Fibroblast of lung (primary cell): ENCODE results near the gene UGT1A3. TPM values are rescaled to one million over a fixed set of nuclear protein-coding genes. Genes with fewer than 3 reads are reported as not detected.

Source experiments
- DNase-seq, 2 donors: peaks; one replicate each; pipeline versions ENCODE4 v3.0.0 to v3.0.0-alpha.2; 2010; ENCODE audit warnings: low read depth in 2 of 2
- H2AFZ ChIP-seq: 2 replicates; pipeline ENCODE4 v1.5.1; 2012; ENCODE audit warnings: low read length, control low read depth, inconsistent platforms
- H3K27ac ChIP-seq: 2 replicates; pipeline ENCODE4 v1.5.1; 2011; ENCODE audit warnings: low read length, control low read depth; ENCODE audit not compliant: insufficient read depth
- H3K27me3 ChIP-seq: 2 replicates; pipeline ENCODE4 v1.5.1; 2011; ENCODE audit warnings: mild to moderate bottlenecking, low read length; ENCODE audit not compliant: control insufficient read depth, insufficient read depth
- H3K36me3 ChIP-seq: 2 replicates; pipeline ENCODE4 v1.5.1; 2011; ENCODE audit warnings: low read length; ENCODE audit not compliant: control insufficient read depth, insufficient read depth
- H3K4me1 ChIP-seq: 2 replicates; pipeline ENCODE4 v1.5.1; 2011; ENCODE audit warnings: low read length; ENCODE audit not compliant: control insufficient read depth, insufficient read depth; ENCODE audit errors: extremely low read depth
- H3K4me2 ChIP-seq: 2 replicates; pipeline ENCODE4 v1.5.1; 2011; ENCODE audit warnings: low read length, control low read depth; ENCODE audit not compliant: insufficient read depth; ENCODE audit errors: extremely low read depth
- H3K4me3 ChIP-seq, 4 experiments: fragments of 200-600 bp in 1 of 4; sonication (generic) in 1 of 4; replicated peaks in 1 of 4; 2 replicates each; pipeline ENCODE4 v1.5.1; 2011 to 2016; ENCODE audit warnings: low read length in 4 of 4, low read depth in 3 of 4, mild to moderate bottlenecking in 3 of 4, control low read depth in 2 of 4, inconsistent platforms in 1 of 4, mixed read lengths in 1 of 4; ENCODE audit not compliant: insufficient read depth in 1 of 4; ENCODE audit errors: control extremely low read depth in 1 of 4
- H3K79me2 ChIP-seq: 2 replicates; pipeline ENCODE4 v1.5.1; 2012; ENCODE audit warnings: mild to moderate bottlenecking, low read length, inconsistent platforms; ENCODE audit not compliant: control insufficient read depth, insufficient read depth
- H3K9ac ChIP-seq: 2 replicates; pipeline ENCODE4 v1.5.1; 2011; ENCODE audit warnings: mild to moderate bottlenecking, low read length, control low read depth; ENCODE audit not compliant: insufficient read depth
- H3K9me3 ChIP-seq: 2 replicates; pipeline ENCODE4 v1.5.1; 2012; ENCODE audit warnings: low read depth, low read length; ENCODE audit not compliant: control insufficient read depth, insufficient read depth
- H4K20me1 ChIP-seq: 2 replicates; pipeline ENCODE4 v1.5.1; 2011; ENCODE audit warnings: low read length; ENCODE audit not compliant: control insufficient read depth, insufficient read depth; ENCODE audit errors: extremely low read depth
- EZH2 ChIP-seq: IDR thresholded peaks from 2 replicates; pipeline ENCODE4 v1.5.1; 2012; ENCODE audit warnings: low read length, control low read depth, mild to moderate bottlenecking; ENCODE audit errors: missing control alignments
- polyA plus RNA-seq, 2 donors: library from polyadenylated mRNA; depleted of rRNA in 1 of 2; stranded (reverse) in 1 of 2; unstranded in 1 of 2; fragments of >200 nt; gene quantifications; 2 replicates each; pipeline ENCODE4 v1.2.1, GENCODE V29; 2011 to 2012; ENCODE audit warnings: missing spikeins in 1 of 2
- total RNA-seq: library from RNA; depleted of rRNA; stranded (reverse); fragments of >200 nt; gene quantifications from 2 replicates; pipeline ENCODE4 v1.2.1, GENCODE V29; 2014
- TF ChIP-seq, protein P1 (sequence below), 2 donors: IDR thresholded peaks in 1 of 2; conservative IDR thresholded peaks in 1 of 2; 1 replicate in 1 of 2; 2 replicates in 1 of 2; pipeline ENCODE4 v1.5.1; 2011 to 2012; ENCODE audit warnings: low read length in 2 of 2, control low read depth in 1 of 2, inconsistent platforms in 1 of 2, low read depth in 1 of 2, mild to moderate bottlenecking in 1 of 2

UGT1A3 gene
- total and polyA plus RNA-seq, 2 donors (not counting 1 experiment from before 2014, with no cell fraction given), result not detected

DNA sequence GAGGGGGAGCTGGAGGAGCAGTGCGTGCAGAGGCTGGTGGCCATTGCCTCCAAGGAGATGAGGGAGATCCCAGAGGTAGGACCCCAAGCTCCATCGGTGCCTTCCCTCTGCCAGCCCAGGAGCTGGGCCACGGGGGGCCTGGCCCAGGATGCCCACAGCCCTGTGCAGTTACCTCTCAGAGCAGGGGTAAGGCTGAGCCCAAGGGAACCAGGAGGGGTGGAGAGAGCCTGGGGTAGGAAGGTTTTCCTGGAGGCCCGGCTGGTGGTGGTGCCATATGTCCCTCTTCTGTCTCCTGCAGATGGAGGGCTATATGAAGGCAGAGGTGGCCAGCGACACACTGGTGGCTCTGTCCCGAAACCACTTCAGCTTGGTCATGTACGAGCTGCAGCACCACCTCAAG is 60.7 kb downstream of the UGT1A3 start:
- Histone ChIP-seq H3K9ac (no peak overlapping the region), H3K27me3 (no peaks in the 10 kb centered on the region), H3K4me3 (no peak overlapping the region), H3K9me3 (no peaks in the 10 kb centered on the region), H3K4me1 (no peaks in the 10 kb centered on the region), H3K79me2 (no peaks in the 10 kb centered on the region), H3K4me2 (no peak overlapping the region), H4K20me1 (no peaks in the 10 kb centered on the region), H3K36me3 (no peaks in the 10 kb centered on the region), H3K27ac (no peak overlapping the region), H2AFZ (no peak overlapping the region)
- no peak for DNase-seq
- no peak for TF ChIP-seq EZH2
- TF ChIP-seq, protein P1, sequence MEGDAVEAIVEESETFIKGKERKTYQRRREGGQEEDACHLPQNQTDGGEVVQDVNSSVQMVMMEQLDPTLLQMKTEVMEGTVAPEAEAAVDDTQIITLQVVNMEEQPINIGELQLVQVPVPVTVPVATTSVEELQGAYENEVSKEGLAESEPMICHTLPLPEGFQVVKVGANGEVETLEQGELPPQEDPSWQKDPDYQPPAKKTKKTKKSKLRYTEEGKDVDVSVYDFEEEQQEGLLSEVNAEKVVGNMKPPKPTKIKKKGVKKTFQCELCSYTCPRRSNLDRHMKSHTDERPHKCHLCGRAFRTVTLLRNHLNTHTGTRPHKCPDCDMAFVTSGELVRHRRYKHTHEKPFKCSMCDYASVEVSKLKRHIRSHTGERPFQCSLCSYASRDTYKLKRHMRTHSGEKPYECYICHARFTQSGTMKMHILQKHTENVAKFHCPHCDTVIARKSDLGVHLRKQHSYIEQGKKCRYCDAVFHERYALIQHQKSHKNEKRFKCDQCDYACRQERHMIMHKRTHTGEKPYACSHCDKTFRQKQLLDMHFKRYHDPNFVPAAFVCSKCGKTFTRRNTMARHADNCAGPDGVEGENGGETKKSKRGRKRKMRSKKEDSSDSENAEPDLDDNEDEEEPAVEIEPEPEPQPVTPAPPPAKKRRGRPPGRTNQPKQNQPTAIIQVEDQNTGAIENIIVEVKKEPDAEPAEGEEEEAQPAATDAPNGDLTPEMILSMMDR (conservative IDR thresholded peaks at IDR 0.05 in 1 of 2, IDR thresholded peaks at IDR 0.05 in 1 of 2; ENCODE audit: low read depth in 1 of 2, low read length in 2 of 2), result no peak

DNA sequence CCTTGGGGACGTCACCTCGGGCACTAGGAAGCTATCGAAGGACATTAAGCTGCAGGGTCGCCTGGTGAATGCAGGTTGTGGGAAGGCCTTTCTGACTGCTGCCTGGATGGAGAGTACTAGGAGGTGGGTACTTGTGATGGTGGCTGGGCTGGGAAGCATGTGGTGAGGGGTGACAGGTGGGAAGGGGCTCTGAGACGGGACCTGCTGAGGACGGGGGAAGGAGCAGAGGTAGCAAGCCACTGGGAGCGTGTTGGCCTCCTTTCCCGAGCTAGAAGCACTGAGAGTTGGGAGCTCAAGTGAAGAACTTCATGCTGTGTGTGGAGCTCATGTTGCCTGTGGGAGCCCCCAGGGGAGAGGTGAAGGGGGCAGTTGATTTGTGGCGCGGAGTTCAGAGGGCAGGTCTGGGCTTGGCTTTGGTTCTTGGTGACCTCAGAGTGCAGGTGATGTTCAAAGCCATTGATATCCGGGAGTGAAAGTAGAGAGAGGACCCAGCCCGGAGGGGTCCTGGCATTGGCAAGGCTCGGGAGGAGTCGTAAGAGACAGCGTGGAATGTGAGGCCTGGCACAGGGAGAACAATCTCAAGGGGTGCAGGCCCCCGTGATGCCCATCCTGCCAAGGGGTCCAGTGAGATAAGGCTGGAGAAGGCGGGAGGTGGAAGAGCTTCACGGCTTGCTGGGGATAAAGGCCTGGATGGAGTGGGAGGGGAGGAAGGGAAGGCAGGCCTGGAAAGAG is 62.5 kb downstream of the UGT1A3 start:
- Histone ChIP-seq H3K9me3 (no peaks in the 10 kb centered on the region), H3K4me2 (no peak overlapping the region), H3K79me2 (no peaks in the 10 kb centered on the region), H4K20me1 (no peaks in the 10 kb centered on the region), H3K36me3 (no peaks in the 10 kb centered on the region), H3K27ac (no peak overlapping the region), H3K4me3 (no peak overlapping the region), H3K9ac (no peak overlapping the region), H3K4me1 (no peaks in the 10 kb centered on the region), H3K27me3 (no peaks in the 10 kb centered on the region), H2AFZ (no peak overlapping the region)
- TF ChIP-seq, protein P1 (conservative IDR thresholded peaks at IDR 0.05 in 1 of 2, IDR thresholded peaks at IDR 0.05 in 1 of 2; ENCODE audit: low read depth in 1 of 2, low read length in 2 of 2), result no peak
- TF ChIP-seq EZH2, result no peak
- no peak for DNase-seq

DNA sequence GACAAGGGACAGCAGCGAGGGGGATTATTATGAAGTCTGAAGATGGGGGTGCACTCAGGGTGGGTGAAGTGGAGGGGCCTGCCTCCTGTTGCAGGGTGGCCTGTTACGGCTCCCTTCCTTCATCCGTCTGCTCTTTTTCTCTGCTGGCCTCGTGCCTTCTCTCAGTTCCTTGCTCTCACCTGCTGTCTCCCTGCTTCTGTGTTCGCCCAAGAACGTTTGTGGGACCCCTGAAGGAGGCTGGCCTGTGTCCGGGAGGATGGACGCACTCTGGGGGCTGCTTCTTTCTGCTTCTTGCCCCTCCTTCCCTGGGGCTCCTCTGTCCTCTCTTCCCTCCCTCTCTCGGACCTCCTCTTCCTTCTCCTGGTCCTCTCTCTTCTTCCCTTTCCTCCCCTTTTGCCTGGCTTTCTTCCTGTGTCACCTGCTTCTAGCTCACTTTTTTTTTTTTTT is 63.1 kb downstream of the UGT1A3 start:
- no peak for DNase-seq
- H3K9ac ChIP-seq, result no peak overlapping the region

More for the DNA sequence above, 63.1 kb downstream of the UGT1A3 start:
- Histone ChIP-seq H3K4me1 (no peaks in the 10 kb centered on the region), H2AFZ (no peak overlapping the region), H3K27ac (no peak overlapping the region), H3K4me3 (no peak overlapping the region), H3K79me2 (no peaks in the 10 kb centered on the region), H3K4me2 (no peak overlapping the region), H4K20me1 (no peaks in the 10 kb centered on the region), H3K36me3 (no peaks in the 10 kb centered on the region), H3K9me3 (no peaks in the 10 kb centered on the region), H3K27me3 (no peaks in the 10 kb centered on the region)
- no peak for TF ChIP-seq EZH2
- TF ChIP-seq, protein P1 (conservative IDR thresholded peaks at IDR 0.05 in 1 of 2, IDR thresholded peaks at IDR 0.05 in 1 of 2; ENCODE audit: low read depth in 1 of 2, low read length in 2 of 2), result no peak
